Peyer's patch (tissue), 4 donors: ENCODE data around the gene CDK18.

Experiments used
- CTCF ChIP-seq, 6 experiments: fragments of 450-650 bp in 4 of 6; fragments of 200-600 bp in 2 of 6; sonication (generic) in 1 of 6; IDR thresholded peaks; one replicate each; pipeline ENCODE4 v1.5.1; 2017 to 2019; ENCODE audit warnings: antibody characterized with exemption in 6 of 6, mild to moderate bottlenecking in 3 of 6, moderate library complexity in 1 of 6
- POLR2A ChIP-seq, 2 donors: fragments of 450-650 bp; IDR thresholded peaks; one replicate each; pipeline ENCODE4 v1.5.1; 2017; ENCODE audit warnings: antibody characterized with exemption in 2 of 2, mild to moderate bottlenecking in 2 of 2, moderate library complexity in 2 of 2

- TF ChIP-seq CTCF (IDR thresholded peaks at IDR 0.05) (no peak), POLR2A (IDR thresholded peaks at IDR 0.05) (no peak)
These were observed 74.5 kb downstream of the CDK18 start for GRCh38 chr1:205578780-205579571.
